Measurements from ENCODE around the gene SEMA4D. TPM values are rescaled to one million over a fixed set of nuclear protein-coding genes. Genes with fewer than 3 reads are reported as not detected.
A peak's percentile ranks its signal among the peaks of the same experiment; 100 is the strongest.

Gene SEMA4D
- total RNA-seq, 2 donors from 2014 or later, result 18.9 to 21.2 TPM

- DNase-seq, result peak in 1 of 2 donors; percentile 35
- intact Hi-C loops (cut with DNase I, micrococcal nuclease), result no loop called here
- no peak for ATAC-seq
Observed at GRCh38 chr9:89428901-89429890, 68.7 kb downstream of the SEMA4D start.

GRCh38 chr9:89428222-89428761 lies 69.6 kb downstream of the SEMA4D start:
- intact Hi-C loops (cut with DNase I, micrococcal nuclease), result no loop called here
- ATAC-seq (no peak), DNase-seq (no peak)

GRCh38 chr9:89427621-89428221 lies 70.2 kb downstream of the SEMA4D start:
- DNase-seq (no peak), ATAC-seq (no peak)
- intact Hi-C loops (cut with DNase I, micrococcal nuclease), result no loop called here

GRCh38 chr9:89426384-89426961 lies 71.4 kb downstream of the SEMA4D start:
- DNase-seq (peak in 1 of 2 donors; percentile 26), ATAC-seq (no peak)
- intact Hi-C loops (cut with DNase I, micrococcal nuclease), result no loop called here

GRCh38 chr9:89425921-89426383 lies 72.0 kb downstream of the SEMA4D start:
- intact Hi-C loops (cut with DNase I, micrococcal nuclease), result no loop called here
- no peak for DNase-seq
- ATAC-seq, result no peak

GRCh38 chr9:89425024-89425805 lies 72.7 kb downstream of the SEMA4D start:
- ATAC-seq (no peak), DNase-seq (no peak)
- intact Hi-C loops (cut with DNase I, micrococcal nuclease), result no loop called here

GRCh38 chr9:89422151-89422975 lies 75.5 kb downstream of the SEMA4D start:
- ATAC-seq, result no peak
- DNase-seq, result no peak
- intact Hi-C loops (cut with DNase I, micrococcal nuclease), result no loop called here

GRCh38 chr9:89421595-89421994 lies 76.3 kb downstream of the SEMA4D start:
- ATAC-seq (no peak), DNase-seq (no peak)
- intact Hi-C loops (cut with DNase I, micrococcal nuclease), result no loop called here

- ATAC-seq (no peak), DNase-seq (no peak)
- intact Hi-C loops (cut with DNase I, micrococcal nuclease), result no loop called here
Observed at GRCh38 chr9:89420397-89421178, 77.3 kb downstream of the SEMA4D start.

GRCh38 chr9:89419978-89420394 lies 77.9 kb downstream of the SEMA4D start:
- no peak for DNase-seq
- ATAC-seq, result no peak
- intact Hi-C loops (cut with DNase I, micrococcal nuclease), result no loop called here

- DNase-seq (peak in 1 of 2 donors; percentile 55), ATAC-seq (peak; percentile 26)
Observed at GRCh38 chr9:89418882-89419640, 78.9 kb downstream of the SEMA4D start.

GRCh38 chr9:89418474-89418845 lies 79.5 kb downstream of the SEMA4D start:
- DNase-seq (no peak), ATAC-seq (no peak)
- intact Hi-C loops (cut with DNase I, micrococcal nuclease), result no loop called here

More at GRCh38 chr9:89418882-89419640, 78.9 kb downstream of the SEMA4D start:
- intact Hi-C loops (cut with DNase I, micrococcal nuclease), result no loop called here

GRCh38 chr9:89417832-89418473 lies 80.0 kb downstream of the SEMA4D start:
- DNase-seq (no peak), ATAC-seq (no peak)
- intact Hi-C loops (cut with DNase I, micrococcal nuclease), result no loop called here

- intact Hi-C loops (cut with DNase I, micrococcal nuclease), result no loop called here
- DNase-seq (no peak), ATAC-seq (no peak)
Observed at GRCh38 chr9:89414670-89415324, 83.1 kb downstream of the SEMA4D start.

- DNase-seq, result no peak
- intact Hi-C loops (cut with DNase I, micrococcal nuclease), result no loop called here
Observed at GRCh38 chr9:89413963-89414638, 83.8 kb downstream of the SEMA4D start.

More at GRCh38 chr9:89413963-89414638, 83.8 kb downstream of the SEMA4D start:
- ATAC-seq, result no peak
